Liver (tissue), 9 donors: ENCODE results near the gene NDNF. TPM values are rescaled to one million over a fixed set of nuclear protein-coding genes. Genes with fewer than 3 reads are reported as not detected.

ENCODE experiments used
- DNase-seq: peaks from one replicate; pipeline ENCODE4 v3.0.0-alpha.2; 2017; ENCODE audit warnings: low spot score
- H3K27ac ChIP-seq, 2 donors: one replicate each; pipeline ENCODE4 v1.7.0; 2013; ENCODE audit warnings: inconsistent platforms in 2 of 2, low read length in 2 of 2, control low read depth in 1 of 2, low read depth in 1 of 2, mild to moderate bottlenecking in 1 of 2
- H3K27me3 ChIP-seq, 4 donors: one replicate each; pipeline versions ENCODE4 v1.6.1 to v1.7.0; 2013; ENCODE audit warnings: low read length in 3 of 4, inconsistent platforms in 1 of 4, mild to moderate bottlenecking in 1 of 4, moderate library complexity in 1 of 4; ENCODE audit not compliant: control insufficient read depth in 4 of 4, insufficient read depth in 4 of 4
- H3K36me3 ChIP-seq, 4 donors: one replicate each; pipeline versions ENCODE4 v1.6.1 to v1.7.0; 2013; ENCODE audit warnings: low read length in 3 of 4, mild to moderate bottlenecking in 3 of 4, low read depth in 1 of 4, moderate library complexity in 1 of 4; ENCODE audit not compliant: control insufficient read depth in 4 of 4, insufficient read depth in 3 of 4
- H3K4me1 ChIP-seq, 4 donors: one replicate each; pipeline versions ENCODE4 v1.6.1 to v1.7.0; 2013; ENCODE audit warnings: low read length in 3 of 4, mild to moderate bottlenecking in 3 of 4, moderate library complexity in 1 of 4; ENCODE audit not compliant: control insufficient read depth in 4 of 4, insufficient read depth in 4 of 4
- H3K4me3 ChIP-seq, 3 donors: one replicate each; pipeline versions ENCODE4 v1.6.1 to v1.7.0; 2013; ENCODE audit warnings: low read length in 3 of 3, control low read depth in 1 of 3, low read depth in 1 of 3, mild to moderate bottlenecking in 1 of 3
- H3K9ac ChIP-seq, 2 donors: one replicate each; pipeline ENCODE4 v1.7.0; 2013; ENCODE audit warnings: low read length in 2 of 2, mild to moderate bottlenecking in 2 of 2, moderate library complexity in 2 of 2, control low read depth in 1 of 2, low read depth in 1 of 2
- H3K9me3 ChIP-seq, 4 donors: one replicate each; pipeline versions ENCODE4 v1.6.1 to v1.7.0; 2013; ENCODE audit warnings: low read length in 3 of 4; ENCODE audit not compliant: control insufficient read depth in 4 of 4
- ATF3 ChIP-seq: IDR thresholded peaks from 2 replicates; pipeline ENCODE4 v1.6.1; 2016; ENCODE audit warnings: antibody characterized with exemption
- CTCF ChIP-seq: fragments of 150-350 bp; IDR thresholded peaks from 2 replicates; pipeline ENCODE4 v1.5.1; 2017; ENCODE audit warnings: improper control_type of control experiment, low read depth, low read length; ENCODE audit not compliant: missing input control
- EGR1 ChIP-seq, 2 donors: IDR thresholded peaks; 2 replicates each; pipeline ENCODE4 v1.6.1; 2016 to 2018; ENCODE audit warnings: antibody characterized with exemption in 2 of 2, low read depth in 2 of 2
- FOXA1 ChIP-seq: IDR thresholded peaks from 2 replicates; pipeline ENCODE4 v1.6.1; 2016; ENCODE audit warnings: antibody characterized with exemption
- FOXA2 ChIP-seq: IDR thresholded peaks from 2 replicates; pipeline ENCODE4 v1.6.1; 2016; ENCODE audit warnings: antibody characterized with exemption
- GABPA ChIP-seq, 2 donors: IDR thresholded peaks in 1 of 2; conservative IDR thresholded peaks in 1 of 2; 2 replicates each; pipeline ENCODE4 v1.6.1; 2016; ENCODE audit warnings: antibody characterized with exemption in 2 of 2, mild to moderate bottlenecking in 1 of 2, moderate library complexity in 1 of 2
- HNF4A ChIP-seq, 2 donors: conservative IDR thresholded peaks; 2 replicates each; pipeline ENCODE4 v1.6.1; 2016; ENCODE audit warnings: antibody characterized with exemption in 2 of 2, mild to moderate bottlenecking in 2 of 2
- HNF4G ChIP-seq: IDR thresholded peaks from 2 replicates; pipeline ENCODE4 v1.6.1; 2016; ENCODE audit warnings: antibody characterized with exemption
- JUND ChIP-seq, 2 donors: IDR thresholded peaks; 2 replicates each; pipeline ENCODE4 v1.6.1; 2016; ENCODE audit warnings: antibody characterized with exemption in 2 of 2
- MAX ChIP-seq: IDR thresholded peaks from 2 replicates; pipeline ENCODE4 v1.6.1; 2016; ENCODE audit warnings: antibody characterized with exemption
- NR2F2 ChIP-seq: IDR thresholded peaks from 2 replicates; pipeline ENCODE4 v1.6.1; 2016; ENCODE audit warnings: antibody characterized with exemption
- RAD21 ChIP-seq, 2 donors: IDR thresholded peaks; 2 replicates each; pipeline ENCODE4 v1.6.1; 2016; ENCODE audit warnings: antibody characterized with exemption in 2 of 2, mild to moderate bottlenecking in 2 of 2
- REST ChIP-seq: IDR thresholded peaks from 2 replicates; pipeline ENCODE4 v1.6.1; 2016; ENCODE audit warnings: antibody characterized with exemption, mild to moderate bottlenecking
- RXRA ChIP-seq, 2 donors: IDR thresholded peaks; 2 replicates each; pipeline ENCODE4 v1.6.1; 2017 to 2018; ENCODE audit warnings: antibody characterized with exemption in 2 of 2, mild to moderate bottlenecking in 1 of 2
- SP1 ChIP-seq: IDR thresholded peaks from 2 replicates; pipeline ENCODE4 v1.6.1; 2018; ENCODE audit warnings: antibody characterized with exemption, mild to moderate bottlenecking
- TAF1 ChIP-seq: conservative IDR thresholded peaks from 2 replicates; pipeline ENCODE4 v1.6.1; 2016; ENCODE audit warnings: antibody characterized with exemption, mild to moderate bottlenecking
- YY1 ChIP-seq: IDR thresholded peaks from 2 replicates; pipeline ENCODE4 v1.6.1; 2016; ENCODE audit warnings: antibody characterized with exemption, mild to moderate bottlenecking
- ZBTB33 ChIP-seq: IDR thresholded peaks from 2 replicates; pipeline ENCODE4 v1.6.1; 2016; ENCODE audit warnings: antibody characterized with exemption
- WGBS: extraction: QIAGEN DNeasy Blood & Tissue Kit; methylation state at CpG from one replicate; pipeline ENCODE4 v1.1.7; 2013; 5-methylcytosine and 5-hydroxymethylcytosine counted together
- polyA plus RNA-seq, 2 donors: library from polyadenylated mRNA; stranded (reverse) in 1 of 2; unstranded in 1 of 2; fragments of 200-250 nt in 1 of 2; fragments of >200 nt in 1 of 2; fragmentation: Nextera tagmentation in 1 of 2; extraction: Ambion mirVana in 1 of 2; gene quantifications; one replicate each; pipeline versions ENCODE4 v1.2.1 to v1.2.3, GENCODE V29; 2013 to 2015
- total RNA-seq, 2 donors: library from RNA; depleted of rRNA; stranded (reverse); fragments of >200 nt; gene quantifications; one replicate each; pipeline ENCODE4 v1.2.3, GENCODE V29; 2014
- donor health status: healthy.
- donor health status: healthy.
- donor health status: healthy.
- donor health status: healthy.
- donor health status: healthy.

Gene NDNF
- total and polyA plus RNA-seq, 4 donors: 0.05 to 0.37 (median 0.13) TPM

- Histone ChIP-seq H3K36me3 (no peaks in the 10 kb centered on the region), H3K9ac (no peak overlapping the region), H3K27ac (no peak overlapping the region), H3K4me1 (peaks cover 0 to 20% (median 12%) of the 10 kb centered on the region in 4 donors), H3K27me3 (no peaks in the 10 kb centered on the region), H3K9me3 (no peaks in the 10 kb centered on the region), H3K4me3 (no peak overlapping the region)
- TF ChIP-seq RAD21 (IDR thresholded peaks at IDR 0.05) (no peak), ATF3 (no peak), CTCF (no peak), GABPA (IDR thresholded peaks at IDR 0.05 in 1 of 2, conservative IDR thresholded peaks at IDR 0.05 in 1 of 2) (no peak), NR2F2 (no peak), REST (no peak), HNF4G (no peak), ZBTB33 (no peak), HNF4A (conservative IDR thresholded peaks at IDR 0.05) (no peak), FOXA1 (no peak), TAF1 (no peak), FOXA2 (no peak), EGR1 (IDR thresholded peaks at IDR 0.05; ENCODE audit: low read depth in 2 of 2) (no peak), SP1 (no peak), JUND (IDR thresholded peaks at IDR 0.05) (no peak), RXRA (IDR thresholded peaks at IDR 0.05) (no peak), YY1 (no peak), MAX (no peak)
- no peak for DNase-seq
- 81% methylated on average over 2 of the region's 2 CpGs for WGBS
Measured at GRCh38 chr4:121030711-121031110, 41.6 kb downstream of the NDNF start.

GRCh38 chr4:121030131-121030530, 42.2 kb downstream of the NDNF start:
- no peak for TF ChIP-seq HNF4A (conservative IDR thresholded peaks at IDR 0.05)
- no peak for TF ChIP-seq REST
- no peak for TF ChIP-seq CTCF
- TF ChIP-seq RXRA (IDR thresholded peaks at IDR 0.05): no peak
- Histone ChIP-seq H3K9ac (no peak overlapping the region), H3K9me3 (no peaks in the 10 kb centered on the region), H3K4me1 (peaks cover 0 to 24% (median 15%) of the 10 kb centered on the region in 4 donors), H3K27ac (no peak overlapping the region), H3K36me3 (no peaks in the 10 kb centered on the region), H3K27me3 (no peaks in the 10 kb centered on the region), H3K4me3 (no peak overlapping the region)
- no peak for DNase-seq
